NCI-H82 treated with DMSO at 0.1 percent for 48 hours (cell line): Measurements from ENCODE around the gene PPP1R3C.

Source experiments
- DNase-seq: peaks from one replicate; lab custom pipeline; 2025; ENCODE audit not compliant: unreplicated experiment; lab: John Stamatoyannopoulos, UW

The PPP1R3C gene

DNA sequence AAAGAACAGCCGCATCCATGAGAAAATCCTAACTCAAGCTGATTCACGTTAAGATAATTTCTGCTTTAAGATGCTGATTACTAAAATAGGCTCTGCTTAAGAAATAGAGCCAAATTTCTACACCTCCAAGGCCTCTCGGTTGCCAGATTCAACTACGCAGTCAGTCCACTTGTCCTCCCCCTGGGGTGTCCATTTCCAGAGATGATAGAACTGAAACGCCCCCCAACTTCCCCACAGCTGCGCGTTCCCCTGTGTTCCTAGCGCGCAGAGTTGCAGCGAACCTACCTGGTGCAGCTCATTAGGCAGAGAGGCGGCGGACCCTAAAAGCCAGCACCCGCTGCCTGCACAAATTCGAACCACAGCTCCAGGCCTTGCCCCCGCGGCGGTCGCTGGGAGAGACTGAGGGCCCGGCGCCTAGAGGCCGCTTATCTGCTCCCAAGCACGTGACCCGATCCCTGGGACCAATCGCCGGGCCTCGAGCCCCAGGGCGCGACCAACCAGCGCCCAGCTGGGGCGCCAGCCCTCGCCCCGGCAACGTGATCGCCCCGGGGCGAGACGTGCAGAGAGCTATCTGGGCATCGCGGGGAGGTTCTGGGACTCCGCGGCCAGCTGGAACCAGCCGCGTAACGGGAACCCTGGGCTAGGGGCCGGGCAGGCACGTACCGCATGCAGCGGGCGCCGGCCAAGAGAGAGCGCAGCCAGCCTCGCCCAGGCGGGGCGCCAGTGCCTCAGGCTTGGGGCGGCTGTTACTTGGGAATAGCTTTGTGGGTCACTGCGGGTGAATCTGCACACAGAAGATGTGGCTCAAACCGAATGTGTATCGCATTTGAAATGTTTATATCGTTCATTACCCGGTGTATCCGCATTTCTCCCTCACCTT is at the start of gene PPP1R3C:
PPP1R3C (minus strand) TSS at position 401 of the 880 bp plus-strand sequence; CDS start at position 299, 102 bp downstream.
- DNase-seq = no peak

DNA sequence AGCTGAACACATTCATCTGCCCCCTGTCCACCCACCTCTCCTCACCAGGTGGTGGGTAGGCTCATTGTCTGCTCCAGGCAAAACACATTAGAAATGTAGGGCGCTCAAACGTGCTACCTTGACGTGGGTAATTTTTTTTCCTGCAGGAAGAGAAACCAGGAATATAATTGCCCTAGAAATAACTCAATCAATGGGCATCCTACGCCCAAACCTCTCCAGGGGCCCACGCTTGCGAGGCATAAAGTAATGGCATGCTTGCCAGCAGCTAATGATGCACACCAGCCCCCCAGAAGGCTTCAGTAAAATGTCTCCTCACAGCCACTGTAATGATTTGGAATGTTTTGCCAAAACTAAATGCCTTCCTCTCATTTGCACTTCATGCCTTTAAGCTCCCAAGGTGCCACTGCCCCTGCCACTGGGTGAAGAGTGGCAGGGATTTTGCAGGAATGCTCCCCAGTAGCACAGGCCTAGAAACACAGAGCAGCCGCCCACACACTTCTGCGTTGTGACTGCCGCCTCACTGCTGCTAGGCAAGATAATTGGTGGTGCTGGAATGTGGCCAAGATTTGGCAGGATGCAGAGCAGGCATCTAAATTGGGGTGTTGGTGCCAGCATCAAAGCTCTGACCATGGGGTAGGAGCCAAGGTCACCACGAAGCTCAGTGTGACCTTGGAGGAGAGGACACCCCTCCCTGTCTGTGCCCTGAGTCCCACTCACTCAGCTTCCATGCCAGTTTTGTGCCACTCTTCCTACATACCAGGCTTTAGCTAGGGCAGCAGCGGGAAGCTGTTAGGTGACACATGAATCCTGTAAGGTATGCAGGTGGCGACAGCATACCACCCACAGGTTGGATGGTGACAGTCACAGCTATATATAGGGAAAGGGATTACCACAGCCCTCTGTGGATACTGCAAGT is 48.7 kb upstream of the PPP1R3C start:
- no peak for DNase-seq

GRCh38 chr10:91680487-91680886 is 47.6 kb upstream of the PPP1R3C start:
- no peak for DNase-seq

- no peak for DNase-seq
Measured at GRCh38 chr10:91679296-91679695, 46.4 kb upstream of the PPP1R3C start.

- no peak for DNase-seq
Measured at GRCh38 chr10:91677911-91678310, 45.0 kb upstream of the PPP1R3C start.

GRCh38 chr10:91672021-91672608 is 39.2 kb upstream of the PPP1R3C start:
- peak; percentile 68 for DNase-seq

DNA sequence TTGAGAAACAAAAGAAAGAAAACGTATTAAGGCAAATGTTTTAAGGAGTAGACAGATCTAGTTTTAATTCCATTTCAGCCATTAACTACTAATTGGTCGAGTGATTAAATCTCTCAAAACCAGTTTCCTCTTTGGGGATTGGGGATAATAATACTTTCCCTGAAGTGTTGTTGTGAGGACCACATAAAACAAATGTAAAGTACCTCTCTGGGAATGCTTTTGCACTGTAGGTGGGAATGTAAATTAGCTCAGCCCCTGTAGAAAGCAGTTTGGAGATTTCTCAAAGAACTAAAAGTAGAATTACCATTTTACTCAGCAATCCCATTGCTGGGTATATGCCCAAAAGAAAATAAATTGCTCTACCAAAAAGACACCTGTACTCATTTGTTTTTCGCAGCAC is 36.0 kb upstream of the PPP1R3C start:
- DNase-seq = no peak

- no peak for DNase-seq
Measured at GRCh38 chr10:91665842-91666241, 33.0 kb upstream of the PPP1R3C start.

DNA sequence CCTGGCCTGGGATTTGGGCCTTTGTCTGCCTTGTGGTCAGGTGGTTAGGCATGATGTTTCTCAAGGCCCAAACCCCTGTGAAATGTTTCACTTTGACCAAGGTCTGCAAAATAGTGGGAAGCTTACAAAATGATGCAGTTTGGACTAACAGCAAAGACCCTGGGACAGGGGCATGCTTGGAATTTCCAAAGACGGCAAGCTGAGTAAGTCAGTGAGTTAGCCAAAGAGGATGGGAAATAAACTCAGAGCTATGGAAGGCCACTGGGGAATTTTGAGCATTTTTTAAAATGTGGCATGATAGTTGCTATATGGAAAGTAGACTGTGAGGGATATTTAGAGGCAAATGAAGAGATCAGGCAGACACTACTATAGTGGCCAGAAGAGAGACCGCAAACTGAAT is 31.6 kb upstream of the PPP1R3C start:
- no peak for DNase-seq

DNA sequence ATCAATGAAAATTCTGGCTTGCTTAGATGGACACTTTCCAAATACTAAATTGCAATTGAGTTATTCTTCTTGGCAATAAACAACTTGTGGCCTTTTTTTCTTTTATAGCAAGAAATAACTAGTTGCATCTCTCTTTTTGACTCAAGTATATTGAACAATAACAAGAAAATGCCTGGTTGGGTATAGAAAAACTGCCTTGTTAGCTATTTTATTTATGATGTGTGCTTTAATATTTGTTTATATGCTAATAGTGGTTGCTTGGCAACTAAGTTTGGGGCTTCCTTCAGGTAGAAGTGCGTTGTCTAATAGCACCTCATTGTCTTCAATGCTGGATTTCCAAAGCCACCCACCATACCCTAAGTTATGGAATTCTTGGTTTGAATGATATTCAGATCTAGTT is 30.1 kb upstream of the PPP1R3C start:
- DNase-seq = no peak

DNA sequence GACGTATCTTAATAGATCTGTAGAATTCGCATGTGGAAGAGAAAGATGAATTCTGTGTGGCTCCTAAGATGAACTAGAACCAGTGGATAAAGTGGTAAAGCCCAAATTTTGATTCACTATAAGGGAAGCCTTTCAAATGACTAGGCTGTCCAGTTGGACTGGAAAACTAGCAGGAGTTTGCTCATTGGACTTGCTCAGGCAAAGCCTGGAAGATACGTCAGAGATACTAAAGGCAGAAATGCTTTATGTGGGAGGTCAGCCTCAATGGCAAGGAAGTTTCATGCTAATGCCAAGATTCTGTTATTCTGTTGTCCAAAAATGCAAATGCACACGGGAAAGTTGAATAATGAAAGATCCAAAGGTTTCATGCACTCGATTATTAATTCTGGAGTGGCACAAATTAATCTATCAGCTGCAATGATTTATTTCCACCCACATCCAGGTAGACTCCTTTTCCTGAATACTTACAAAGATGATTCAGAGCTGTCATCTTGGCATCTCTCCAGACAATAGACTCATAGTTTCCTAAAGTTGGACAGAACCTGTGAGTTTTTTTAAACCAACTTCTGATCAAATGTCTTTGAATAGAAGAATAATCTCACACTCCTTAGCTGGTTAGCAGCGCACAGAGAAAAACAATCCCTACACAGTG is 20.5 kb upstream of the PPP1R3C start:
- DNase-seq = no peak

- no peak for DNase-seq
Measured at GRCh38 chr10:91652364-91652763, 19.5 kb upstream of the PPP1R3C start.

- DNase-seq = no peak
Measured at GRCh38 chr10:91643700-91644099, 10.8 kb upstream of the PPP1R3C start.

- DNase-seq = no peak
Measured at GRCh38 chr10:91642831-91643692, 10.2 kb upstream of the PPP1R3C start.

GRCh38 chr10:91636892-91637291 is 4.0 kb upstream of the PPP1R3C start:
- no peak for DNase-seq

GRCh38 chr10:91635401-91636400 is 2.8 kb upstream of the PPP1R3C start:
- peak; percentile 57 for DNase-seq

DNA sequence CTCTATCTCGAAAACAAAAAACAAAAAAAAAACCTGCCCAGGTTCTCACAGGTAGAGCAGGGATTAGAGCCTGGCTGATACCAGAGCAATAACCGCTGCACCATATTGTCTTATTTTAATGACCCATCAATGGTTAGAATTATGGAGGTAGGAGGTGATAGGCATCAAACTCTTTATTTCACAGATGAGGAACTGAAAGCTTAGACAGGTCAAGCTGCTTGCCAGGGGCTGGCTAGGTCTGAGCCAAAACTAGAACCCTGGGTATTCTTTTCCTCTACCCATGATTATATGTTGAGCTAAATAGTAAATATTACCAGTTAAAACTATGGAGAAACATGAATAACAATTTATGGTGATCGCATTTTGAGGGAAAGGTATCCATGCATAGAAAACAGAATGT is 2.0 kb upstream of the PPP1R3C start:
- no peak for DNase-seq

DNA sequence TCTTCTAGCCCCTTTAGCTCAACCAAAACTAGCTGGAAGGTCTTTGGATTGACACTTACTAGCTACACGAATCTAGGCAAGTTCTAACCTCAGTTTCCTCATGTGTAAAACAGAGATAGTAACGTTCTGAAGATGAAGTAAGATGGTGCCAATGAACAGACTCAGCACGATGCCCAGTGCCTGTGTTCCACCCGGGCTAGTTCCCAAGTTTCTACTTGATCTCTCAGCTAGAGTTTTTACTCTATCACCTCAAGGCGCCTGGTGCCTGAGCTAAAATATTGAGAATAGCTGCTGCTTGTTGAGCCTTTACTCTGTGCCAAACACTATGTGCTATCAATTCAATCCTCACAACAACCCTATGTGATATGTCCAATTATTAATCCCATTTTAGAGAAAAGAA is 1.4 kb upstream of the PPP1R3C start:
- no peak for DNase-seq

DNA sequence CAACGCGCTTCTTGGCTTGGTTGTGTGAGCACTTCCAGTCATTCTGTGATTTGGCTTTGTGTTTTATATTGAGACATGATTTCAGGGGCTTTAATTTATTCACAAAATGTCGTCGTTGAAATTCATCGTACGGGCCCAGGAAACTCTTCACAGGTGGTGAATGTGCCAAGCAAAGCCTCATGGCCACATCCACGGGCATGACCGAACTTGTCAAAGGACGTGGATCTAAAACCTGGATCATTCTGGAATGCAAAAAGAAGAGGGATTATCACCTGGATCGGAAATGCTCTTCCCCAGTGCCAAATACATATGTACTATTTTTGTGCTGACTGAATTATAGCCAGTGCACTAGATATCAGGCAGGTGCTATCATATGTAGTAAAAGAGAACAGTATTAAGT is 2.2 kb downstream of the PPP1R3C start:
- DNase-seq = no peak
